NT2/D1 (cell line): ENCODE measurements around the gene LPCAT3.
"Not testable (repeated sequence)": the region's sequence is repeated elsewhere in the genome, so short reads cannot be mapped to it uniquely, and the experiment has no call there.

Experiments used
- DNase-seq: peaks from one replicate; pipeline ENCODE4 v3.0.0-alpha.2; 2011; ENCODE audit warnings: low read depth, low spot score
- H3K27me3 ChIP-seq: 2 replicates; pipeline ENCODE4 v1.6.0; 2011; ENCODE audit warnings: mild to moderate bottlenecking; ENCODE audit not compliant: insufficient read length, insufficient read depth
- H3K36me3 ChIP-seq: 2 replicates; pipeline ENCODE4 v1.6.1; 2011; ENCODE audit warnings: mild to moderate bottlenecking, low read length, mixed read lengths; ENCODE audit not compliant: insufficient read depth, insufficient read length
- H3K4me1 ChIP-seq: 2 replicates; pipeline ENCODE4 v1.5.1; 2011; ENCODE audit not compliant: insufficient read depth, insufficient read length
- H3K4me3 ChIP-seq: 2 replicates; pipeline ENCODE4 v1.5.1; 2011; ENCODE audit warnings: low read depth; ENCODE audit not compliant: insufficient read length
- H3K9ac ChIP-seq: 2 replicates; pipeline ENCODE4 v1.6.0; 2011; ENCODE audit warnings: low read depth; ENCODE audit not compliant: insufficient read length
- H3K9me3 ChIP-seq: 2 replicates; pipeline ENCODE4 v1.5.1; 2011; ENCODE audit warnings: mild to moderate bottlenecking, low read length; ENCODE audit not compliant: insufficient read depth
- SUZ12 ChIP-seq: IDR thresholded peaks from 2 replicates; pipeline ENCODE4 v1.6.1; 2011; ENCODE audit not compliant: insufficient read length, insufficient read depth; ENCODE audit errors: extremely low read depth
- YY1 ChIP-seq: IDR thresholded peaks from 2 replicates; pipeline ENCODE4 v1.6.1; 2011; ENCODE audit not compliant: insufficient read length, insufficient read depth
- ZNF274 ChIP-seq: IDR thresholded peaks from 2 replicates; pipeline ENCODE4 v1.6.1; 2011; ENCODE audit warnings: mild to moderate bottlenecking, low read depth, low read length

The LPCAT3 gene

GRCh38 chr12:7047306-7047705 is 29.0 kb upstream of the LPCAT3 start:
- no peak overlapping the region for H3K4me3 ChIP-seq
- H3K9ac ChIP-seq = no peak overlapping the region
- no peaks in the 10 kb centered on the region for H3K27me3 ChIP-seq
- TF ChIP-seq YY1 (no peak), ZNF274 (no peak), SUZ12 (no peak)
- H3K4me1 ChIP-seq = no peaks in the 10 kb centered on the region
- no peaks in the 10 kb centered on the region for H3K36me3 ChIP-seq
- no peak for DNase-seq
- H3K9me3 ChIP-seq = peaks cover 7% of the 10 kb centered on the region

- H3K36me3 ChIP-seq = no peaks in the 10 kb centered on the region
- DNase-seq = no peak
- no peaks in the 10 kb centered on the region for H3K4me1 ChIP-seq
- no peak overlapping the region for H3K9ac ChIP-seq
- H3K27me3 ChIP-seq = no peaks in the 10 kb centered on the region
- H3K9me3 ChIP-seq = peaks cover 7% of the 10 kb centered on the region
- H3K4me3 ChIP-seq = no peak overlapping the region
- TF ChIP-seq SUZ12 (no peak), ZNF274 (no peak), YY1 (no peak)
Measured at GRCh38 chr12:7046383-7047105, 28.3 kb upstream of the LPCAT3 start.

GRCh38 chr12:7045913-7046312 is 27.6 kb upstream of the LPCAT3 start:
- peaks cover 6% of the 10 kb centered on the region for H3K9me3 ChIP-seq

GRCh38 chr12:7042842-7043241 is 24.6 kb upstream of the LPCAT3 start:
- DNase-seq = no peak
- Histone ChIP-seq H3K27me3 (no peaks in the 10 kb centered on the region), H3K9ac (no peak overlapping the region), H3K4me1 (no peaks in the 10 kb centered on the region), H3K36me3 (no peaks in the 10 kb centered on the region), H3K4me3 (no peak overlapping the region), H3K9me3 (no peaks in the 10 kb centered on the region)
- no peak for TF ChIP-seq YY1
- no peak for TF ChIP-seq SUZ12
- TF ChIP-seq ZNF274 = no peak

More at GRCh38 chr12:7045913-7046312, 27.6 kb upstream of the LPCAT3 start:
- DNase-seq = no peak
- H3K27me3 ChIP-seq = no peaks in the 10 kb centered on the region
- H3K4me1 ChIP-seq = no peaks in the 10 kb centered on the region
- H3K4me3 ChIP-seq = no peak overlapping the region
- no peak overlapping the region for H3K9ac ChIP-seq
- TF ChIP-seq SUZ12 (no peak), YY1 (no peak), ZNF274 (no peak)
- no peaks in the 10 kb centered on the region for H3K36me3 ChIP-seq

GRCh38 chr12:7039403-7039802 is 21.1 kb upstream of the LPCAT3 start:
- Histone ChIP-seq H3K4me1 (no peaks in the 10 kb centered on the region), H3K27me3 (no peaks in the 10 kb centered on the region), H3K9ac (no peak overlapping the region), H3K9me3 (peaks cover 6% of the 10 kb centered on the region; the same call in 1 of the 2 replicates), H3K4me3 (no peak overlapping the region), H3K36me3 (no peaks in the 10 kb centered on the region)
- TF ChIP-seq ZNF274 (no peak), SUZ12 (no peak), YY1 (no peak)
- DNase-seq = no peak

- no peaks in the 10 kb centered on the region for H3K4me1 ChIP-seq
- H3K9ac ChIP-seq = no peak overlapping the region
- H3K27me3 ChIP-seq = no peaks in the 10 kb centered on the region
- DNase-seq = no peak
- H3K9me3 ChIP-seq = peaks cover 6% of the 10 kb centered on the region; the same call in 1 of the 2 replicates
- H3K4me3 ChIP-seq = no peak overlapping the region
- no peaks in the 10 kb centered on the region for H3K36me3 ChIP-seq
- no peak for TF ChIP-seq YY1
- no peak for TF ChIP-seq SUZ12
- TF ChIP-seq ZNF274 = no peak
Measured at GRCh38 chr12:7038591-7038990, 20.3 kb upstream of the LPCAT3 start.

- H3K27me3 ChIP-seq, H3K9me3 ChIP-seq, DNase-seq, H3K4me3 ChIP-seq, H3K36me3 ChIP-seq, H3K9ac ChIP-seq, H3K4me1 ChIP-seq: not testable (repeated sequence)
Measured at GRCh38 chr12:7037411-7037810, 19.1 kb upstream of the LPCAT3 start.

- Histone ChIP-seq H3K9ac (no peak overlapping the region), H3K4me1 (no peaks in the 10 kb centered on the region), H3K27me3 (no peaks in the 10 kb centered on the region), H3K36me3 (no peaks in the 10 kb centered on the region), H3K4me3 (no peak overlapping the region), H3K9me3 (peaks cover 12% of the 10 kb centered on the region; the same call in 1 of the 2 replicates)
- no peak for DNase-seq
- TF ChIP-seq YY1 = no peak
- no peak for TF ChIP-seq SUZ12
- TF ChIP-seq ZNF274 = no peak
Measured at GRCh38 chr12:7035463-7035862, 17.2 kb upstream of the LPCAT3 start.
